ENCODE measurements around the gene BMPR1A. TPM values are rescaled to one million over a fixed set of nuclear protein-coding genes. Genes with fewer than 3 reads are reported as not detected.
"Not testable (repeated sequence)": the region's sequence is repeated elsewhere in the genome, so short reads cannot be mapped to it uniquely, and the experiment has no call there.

BMPR1A gene
- total RNA-seq, 1 experiment from 2014 or later: 21.4 TPM

- Mint-ChIP-seq H3K36me3 (ENCODE audit: insufficient read depth, unreplicated experiment) (peaks cover 8% of the 10 kb centered on the region), H3K27ac (ENCODE audit: unreplicated experiment) (no peak overlapping the region), H3K4me3 (ENCODE audit: low read depth, unreplicated experiment) (no peak overlapping the region), H3K4me1 (ENCODE audit: low read depth, unreplicated experiment) (no peaks in the 10 kb centered on the region), H3K27me3 (ENCODE audit: unreplicated experiment) (no peaks in the 10 kb centered on the region), H3K9me3 (ENCODE audit: low read depth, unreplicated experiment) (no peaks in the 10 kb centered on the region)
- no TSS peak for BruUV-seq (replicated peaks)
- TF ChIP-seq, protein P1, sequence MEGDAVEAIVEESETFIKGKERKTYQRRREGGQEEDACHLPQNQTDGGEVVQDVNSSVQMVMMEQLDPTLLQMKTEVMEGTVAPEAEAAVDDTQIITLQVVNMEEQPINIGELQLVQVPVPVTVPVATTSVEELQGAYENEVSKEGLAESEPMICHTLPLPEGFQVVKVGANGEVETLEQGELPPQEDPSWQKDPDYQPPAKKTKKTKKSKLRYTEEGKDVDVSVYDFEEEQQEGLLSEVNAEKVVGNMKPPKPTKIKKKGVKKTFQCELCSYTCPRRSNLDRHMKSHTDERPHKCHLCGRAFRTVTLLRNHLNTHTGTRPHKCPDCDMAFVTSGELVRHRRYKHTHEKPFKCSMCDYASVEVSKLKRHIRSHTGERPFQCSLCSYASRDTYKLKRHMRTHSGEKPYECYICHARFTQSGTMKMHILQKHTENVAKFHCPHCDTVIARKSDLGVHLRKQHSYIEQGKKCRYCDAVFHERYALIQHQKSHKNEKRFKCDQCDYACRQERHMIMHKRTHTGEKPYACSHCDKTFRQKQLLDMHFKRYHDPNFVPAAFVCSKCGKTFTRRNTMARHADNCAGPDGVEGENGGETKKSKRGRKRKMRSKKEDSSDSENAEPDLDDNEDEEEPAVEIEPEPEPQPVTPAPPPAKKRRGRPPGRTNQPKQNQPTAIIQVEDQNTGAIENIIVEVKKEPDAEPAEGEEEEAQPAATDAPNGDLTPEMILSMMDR (IDR thresholded peaks at IDR 0.05; ENCODE audit: unreplicated experiment): no peak
- no peak for DNase-seq
- CTCF ChIA-PET: no interaction called here
- intact Hi-C loops (cut with micrococcal nuclease; ENCODE audit: unreplicated experiment): no loop called here
These were observed 181.2 kb downstream of the BMPR1A start for GRCh38 chr10:86937502-86938154.

GRCh38 chr10:86938260-86938659, 181.8 kb downstream of the BMPR1A start:
- no peaks in the 10 kb centered on the region for H3K27me3 Mint-ChIP-seq (ENCODE audit: unreplicated experiment)
- H3K4me3 Mint-ChIP-seq (ENCODE audit: low read depth, unreplicated experiment): no peak overlapping the region
- no peaks in the 10 kb centered on the region for H3K4me1 Mint-ChIP-seq (ENCODE audit: low read depth, unreplicated experiment)
- H3K27ac Mint-ChIP-seq (ENCODE audit: unreplicated experiment): no peak overlapping the region
- DNase-seq: no peak
- CTCF ChIA-PET: no interaction called here
- H3K36me3 Mint-ChIP-seq (ENCODE audit: insufficient read depth, unreplicated experiment): peaks cover 5% of the 10 kb centered on the region
- intact Hi-C loops (cut with micrococcal nuclease; ENCODE audit: unreplicated experiment): no loop called here
- BruUV-seq (replicated peaks): no TSS peak
- H3K9me3 Mint-ChIP-seq (ENCODE audit: low read depth, unreplicated experiment): no peaks in the 10 kb centered on the region
- TF ChIP-seq, protein P1 (IDR thresholded peaks at IDR 0.05; ENCODE audit: unreplicated experiment): no peak

DNA sequence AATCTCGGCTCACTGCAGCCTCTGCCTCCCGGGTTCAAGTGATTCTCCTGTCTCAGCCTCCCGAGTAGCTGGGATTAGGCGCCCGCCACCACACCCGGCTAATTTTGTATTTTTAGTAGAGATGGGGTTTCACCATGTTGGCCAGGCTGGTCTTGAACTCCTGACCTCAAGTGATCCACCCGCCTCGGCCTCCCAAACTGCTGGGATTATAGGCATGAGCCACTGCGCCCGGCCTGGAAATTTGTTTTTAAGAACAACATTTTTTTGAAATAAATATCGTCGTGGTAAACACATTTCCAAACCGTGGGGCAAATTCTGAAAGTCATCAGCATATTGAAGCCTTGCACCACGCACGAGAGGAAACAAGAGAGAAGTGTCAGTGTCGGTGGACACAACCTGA, 183.7 kb downstream of the BMPR1A start:
- H3K36me3 Mint-ChIP-seq (ENCODE audit: insufficient read depth, unreplicated experiment); H3K27ac Mint-ChIP-seq (ENCODE audit: unreplicated experiment); H3K4me1 Mint-ChIP-seq (ENCODE audit: low read depth, unreplicated experiment); H3K4me3 Mint-ChIP-seq (ENCODE audit: low read depth, unreplicated experiment); H3K27me3 Mint-ChIP-seq (ENCODE audit: unreplicated experiment); intact Hi-C loops (cut with micrococcal nuclease; ENCODE audit: unreplicated experiment); BruUV-seq (replicated peaks); H3K9me3 Mint-ChIP-seq (ENCODE audit: low read depth, unreplicated experiment); DNase-seq: not testable (repeated sequence)
- CTCF ChIA-PET: interaction anchor here (0.6 to 1.8 kb wide), 2 partner anchors 26 to 50 kb away, joined by 3 to 5 read pairs; no protein-coding TSS in a partner anchor

DNA sequence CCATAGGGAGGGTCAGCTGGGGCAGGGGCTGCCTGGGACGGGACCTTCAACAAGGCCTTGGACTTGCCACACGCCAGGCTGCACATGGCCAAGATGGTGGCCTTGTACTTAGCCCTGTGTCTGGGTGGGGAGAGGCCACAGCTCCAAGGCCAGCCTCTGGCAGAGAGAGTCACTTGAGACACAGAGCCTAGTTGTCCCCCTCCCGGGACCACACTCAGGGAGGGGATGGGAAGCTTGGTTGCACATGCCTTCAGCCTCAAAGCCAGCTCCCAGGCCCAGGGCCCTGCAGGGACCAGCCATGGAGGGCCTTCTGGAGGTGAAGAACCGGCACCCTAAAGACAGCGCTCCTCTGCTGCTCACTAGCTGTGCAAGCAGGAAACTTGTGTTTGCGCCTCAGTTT, 184.3 kb downstream of the BMPR1A start:
- intact Hi-C loops (cut with micrococcal nuclease; ENCODE audit: unreplicated experiment): no loop called here
- CTCF ChIA-PET: interaction anchor here (0.6 to 1.8 kb wide), 2 partner anchors 26 to 35 kb away, joined by 3 to 5 read pairs; no protein-coding TSS in a partner anchor
- no peak overlapping the region for H3K27ac Mint-ChIP-seq (ENCODE audit: unreplicated experiment)
- no peak overlapping the region for H3K4me3 Mint-ChIP-seq (ENCODE audit: low read depth, unreplicated experiment)
- DNase-seq: no peak
- no peaks in the 10 kb centered on the region for H3K9me3 Mint-ChIP-seq (ENCODE audit: low read depth, unreplicated experiment)
- H3K27me3 Mint-ChIP-seq (ENCODE audit: unreplicated experiment): no peaks in the 10 kb centered on the region
- BruUV-seq (replicated peaks): no TSS peak
- H3K4me1 Mint-ChIP-seq (ENCODE audit: low read depth, unreplicated experiment): no peaks in the 10 kb centered on the region
- H3K36me3 Mint-ChIP-seq (ENCODE audit: insufficient read depth, unreplicated experiment): peaks cover 5% of the 10 kb centered on the region
- TF ChIP-seq, protein P1 (IDR thresholded peaks at IDR 0.05; ENCODE audit: unreplicated experiment): no peak

DNA sequence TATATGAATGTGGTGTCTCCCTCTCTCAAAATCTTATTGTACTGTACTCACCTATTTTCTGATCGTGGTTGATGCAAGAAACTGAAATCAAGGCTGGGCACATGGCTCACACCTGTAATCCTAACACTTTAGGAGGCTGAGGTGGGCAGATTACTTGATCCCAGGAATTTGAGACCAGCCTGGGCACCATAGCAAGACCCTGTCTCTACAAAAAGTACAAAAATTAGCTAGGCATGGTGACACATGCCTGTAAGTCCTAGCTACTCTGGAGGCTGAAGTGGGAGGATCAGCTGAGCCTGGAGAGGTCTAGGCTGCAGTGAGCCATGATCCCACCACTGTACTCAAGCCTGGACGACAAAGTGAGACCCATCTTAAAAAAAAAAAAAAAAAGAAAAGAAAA, 185.0 kb downstream of the BMPR1A start:
- H3K36me3 Mint-ChIP-seq (ENCODE audit: insufficient read depth, unreplicated experiment): peaks cover 5% of the 10 kb centered on the region
- H3K9me3 Mint-ChIP-seq (ENCODE audit: low read depth, unreplicated experiment): no peaks in the 10 kb centered on the region
- no peak for DNase-seq
- CTCF ChIA-PET: no interaction called here
- intact Hi-C loops (cut with micrococcal nuclease; ENCODE audit: unreplicated experiment): no loop called here
- no peaks in the 10 kb centered on the region for H3K4me1 Mint-ChIP-seq (ENCODE audit: low read depth, unreplicated experiment)
- no peak overlapping the region for H3K4me3 Mint-ChIP-seq (ENCODE audit: low read depth, unreplicated experiment)
- TF ChIP-seq, protein P1 (IDR thresholded peaks at IDR 0.05; ENCODE audit: unreplicated experiment): no peak
- BruUV-seq (replicated peaks): no TSS peak
- H3K27me3 Mint-ChIP-seq (ENCODE audit: unreplicated experiment): peaks cover 3% of the 10 kb centered on the region
- no peak overlapping the region for H3K27ac Mint-ChIP-seq (ENCODE audit: unreplicated experiment)

Data from Calu3 (cell line).